ENCODE data around the gene CHAD. TPM values are rescaled to one million over a fixed set of nuclear protein-coding genes. Genes with fewer than 3 reads are reported as not detected.

Gene CHAD
- total and polyA plus RNA-seq, 2 of the 4 experiments (the other 2 are of a cell fraction) = 0.03 TPM; not detected in 1

GRCh38 chr17:50506298-50506697 lies 37.6 kb upstream of the CHAD start:
- no peak overlapping the region for H4K5ac ChIP-seq (ENCODE audit: low read depth, low read length)
- WGBS, 2 experiments (ENCODE audit: extremely low coverage in 2 of 2, insufficient read length in 1 of 2) = 44% methylated on average over 1 of the region's 7 CpGs; no CpG with 5 or more reads in 1 of the 2 experiments
- BruUV-seq (replicated peaks) = no TSS peak
- no peak overlapping the region; the same call in 1 of the 2 replicates for H2AK5ac ChIP-seq (ENCODE audit: low read depth, low read length)
- DNase-seq (no peak), ATAC-seq (ENCODE audit: low read depth) (no peak)
- H3K4me2 ChIP-seq (ENCODE audit: low read depth, low read length) = no peak overlapping the region
- H3K9me3 ChIP-seq (ENCODE audit: control insufficient read depth, insufficient read depth, low read length) = no peaks in the 10 kb centered on the region
- no peaks in the 10 kb centered on the region for H3K36me3 ChIP-seq (ENCODE audit: control insufficient read depth, insufficient read depth, low read length)
- H3K27me3 ChIP-seq (ENCODE audit: control insufficient read depth, insufficient read depth, low read length) = no peaks in the 10 kb centered on the region; the same call in 1 of the 2 replicates
- POLR2A ChIA-PET (ENCODE audit: unreplicated experiment) = no interaction called here
- dilution Hi-C loops (cut with HindIII; ENCODE audit: low sequenced_read_pairs, unreplicated experiment) = no loop called here
- H3K4ac ChIP-seq (ENCODE audit: low read depth, low read length) = no peak overlapping the region
- no peak overlapping the region for H2BK120ac ChIP-seq (ENCODE audit: low read depth, low read length)
- no peak overlapping the region; the same call in 1 of the 2 replicates for H3K23ac ChIP-seq (ENCODE audit: low read depth, low read length)
- no peak overlapping the region for H3K9ac ChIP-seq (ENCODE audit: low read depth, low read length)
- no peak overlapping the region for H3K14ac ChIP-seq (replicated peaks; ENCODE audit: low read depth, low read length)
- H2BK15ac ChIP-seq (ENCODE audit: low read depth, low read length) = no peak overlapping the region
- peaks cover 4% of the 10 kb centered on the region for H3K4me1 ChIP-seq (ENCODE audit: control insufficient read depth, insufficient read depth, low read length)
- no peak overlapping the region for H3K4me3 ChIP-seq (ENCODE audit: insufficient read depth, low read depth, low read length)
- no peak overlapping the region for H2AK9ac ChIP-seq (replicated peaks; ENCODE audit: low read depth, low read length, poor library complexity)
- H3K27ac ChIP-seq (ENCODE audit: insufficient read depth, low read length) = no peak overlapping the region
- H3K18ac ChIP-seq (ENCODE audit: low read depth, low read length) = no peak overlapping the region
- CTCF ChIA-PET = no interaction called here
- H3K9me1 ChIP-seq (ENCODE audit: insufficient read depth, low read length) = peaks cover 16% of the 10 kb centered on the region
- H4K91ac ChIP-seq (ENCODE audit: insufficient read depth, low read depth, low read length) = no peak overlapping the region
- H2BK5ac ChIP-seq (ENCODE audit: low read depth, low read length, poor library complexity, severe bottlenecking) = no peak overlapping the region
- no peak for TF ChIP-seq MAZ (IDR thresholded peaks at IDR 0.05; ENCODE audit: borderline replicate concordance, low read depth, low read length)
- no peak for TF ChIP-seq SMC3 (IDR thresholded peaks at IDR 0.05; ENCODE audit: low read depth, low read length)
- TF ChIP-seq, protein P1, sequence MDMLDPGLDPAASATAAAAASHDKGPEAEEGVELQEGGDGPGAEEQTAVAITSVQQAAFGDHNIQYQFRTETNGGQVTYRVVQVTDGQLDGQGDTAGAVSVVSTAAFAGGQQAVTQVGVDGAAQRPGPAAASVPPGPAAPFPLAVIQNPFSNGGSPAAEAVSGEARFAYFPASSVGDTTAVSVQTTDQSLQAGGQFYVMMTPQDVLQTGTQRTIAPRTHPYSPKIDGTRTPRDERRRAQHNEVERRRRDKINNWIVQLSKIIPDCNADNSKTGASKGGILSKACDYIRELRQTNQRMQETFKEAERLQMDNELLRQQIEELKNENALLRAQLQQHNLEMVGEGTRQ (IDR thresholded peaks at IDR 0.05; ENCODE audit: low read depth, low read length) = no peak
- peaks cover 0 to 3% of the 10 kb centered on the region in 2 experiments; a peak in 1 of 4 replicates for H3K79me1 ChIP-seq (ENCODE audit: low read depth in 1 of 2, low read length in 2 of 2)
- H4K8ac ChIP-seq (ENCODE audit: low read depth in 2 of 2, low read length in 2 of 2) = no peak overlapping the region
- no peaks in the 10 kb centered on the region for H4K20me1 ChIP-seq (ENCODE audit: insufficient read depth, low read length)
- in situ Hi-C loops (cut with MboI; ENCODE audit: low sequenced_read_pairs) = no loop called here
- H2BK20ac ChIP-seq (ENCODE audit: low read depth, low read length) = no peak overlapping the region
- intact Hi-C loops (cut with micrococcal nuclease) = no loop called here
- no peak overlapping the region for H3K56ac ChIP-seq (ENCODE audit: extremely low read depth, insufficient read depth, low read length)
- no peak overlapping the region for H2AFZ ChIP-seq (replicated peaks; ENCODE audit: low read length, poor library complexity)
